Measurements from ENCODE around the gene CACNB1.

Gene CACNB1

GRCh38 chr17:39191750-39192510 is 5.5 kb downstream of the CACNB1 start:
- DNase-seq (ENCODE audit: low read depth), result no peak
- no peak overlapping the region for H3K4me3 ChIP-seq (ENCODE audit: low read depth, low read length)
- no peak for TF ChIP-seq MYC (IDR thresholded peaks at IDR 0.05; ENCODE audit: low read depth, low read length)
- TF ChIP-seq CTCF (IDR thresholded peaks at IDR 0.05; ENCODE audit: low read depth, low read length), result no peak
- TF ChIP-seq, protein P1, sequence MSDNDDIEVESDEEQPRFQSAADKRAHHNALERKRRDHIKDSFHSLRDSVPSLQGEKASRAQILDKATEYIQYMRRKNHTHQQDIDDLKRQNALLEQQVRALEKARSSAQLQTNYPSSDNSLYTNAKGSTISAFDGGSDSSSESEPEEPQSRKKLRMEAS (IDR thresholded peaks at IDR 0.05; ENCODE audit: low read depth, low read length), result no peak
- no peak for TF ChIP-seq POLR2A (IDR thresholded peaks at IDR 0.05; ENCODE audit: extremely low read depth, insufficient read length)

DNA sequence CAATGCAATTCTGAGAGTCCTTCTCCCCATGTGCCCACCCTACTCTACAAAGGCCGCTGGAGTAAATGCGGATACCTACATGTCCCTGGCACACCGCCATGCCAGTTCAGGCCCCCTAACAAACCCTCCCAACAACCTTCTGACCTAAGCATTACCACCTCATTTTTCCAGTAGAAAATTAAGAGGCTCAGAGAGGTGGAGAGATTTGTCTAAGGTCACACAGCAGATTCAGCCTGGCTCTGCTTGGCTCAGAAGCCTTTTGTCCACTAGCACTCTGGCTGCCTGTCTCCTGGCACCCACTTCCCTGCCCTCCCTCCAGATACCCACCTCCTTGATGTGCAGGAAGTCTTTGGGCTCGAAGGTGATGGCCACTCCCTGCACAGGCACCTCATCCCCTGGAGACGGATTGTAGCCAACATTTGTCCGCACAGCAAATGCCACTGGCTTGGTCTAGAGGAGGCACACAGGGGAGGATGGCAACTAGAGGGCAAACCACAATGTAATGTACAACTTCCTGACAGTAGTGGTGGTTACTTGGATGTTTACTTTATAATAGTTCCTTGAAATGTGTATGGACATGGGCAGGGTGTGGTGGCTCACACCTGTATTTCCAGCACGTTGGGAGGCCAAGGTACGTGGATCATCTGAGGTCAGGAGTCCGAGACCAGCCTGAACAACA is 10.2 kb downstream of the CACNB1 start:
- TF ChIP-seq POLR2A (IDR thresholded peaks at IDR 0.05; ENCODE audit: extremely low read depth, insufficient read length) (no peak), CTCF (IDR thresholded peaks at IDR 0.05; ENCODE audit: low read depth, low read length) (no peak), MYC (IDR thresholded peaks at IDR 0.05; ENCODE audit: low read depth, low read length) (no peak)
- TF ChIP-seq, protein P1 (IDR thresholded peaks at IDR 0.05; ENCODE audit: low read depth, low read length), result no peak
- DNase-seq (ENCODE audit: low read depth), result no peak
- no peak overlapping the region for H3K4me3 ChIP-seq (ENCODE audit: low read depth, low read length)

DNA sequence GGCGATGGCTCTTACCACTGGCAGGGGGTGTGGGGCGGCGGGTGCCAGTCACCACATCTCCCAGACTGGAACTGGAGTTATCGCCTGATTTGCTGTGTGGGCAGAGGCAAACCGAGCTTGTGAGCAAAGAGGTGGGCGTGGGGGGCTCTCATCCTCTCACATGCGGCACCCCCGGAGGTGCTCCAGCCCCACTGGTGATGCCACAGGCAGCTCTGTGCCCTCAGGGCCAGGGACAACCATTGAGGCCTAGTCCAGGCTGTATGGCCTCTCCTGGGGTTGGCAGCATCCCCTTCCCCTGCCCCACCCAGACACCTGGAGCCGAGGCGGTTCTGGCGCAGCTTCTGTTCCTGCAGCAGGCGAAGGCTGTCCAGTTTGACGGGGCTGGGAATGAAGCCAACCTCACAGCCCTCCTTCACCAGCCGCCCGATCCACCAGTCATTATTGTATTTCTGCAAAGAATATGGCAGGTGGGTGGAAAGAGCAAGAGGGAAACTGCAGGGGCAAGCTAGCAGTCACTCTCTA is 10.9 kb downstream of the CACNB1 start:
- DNase-seq (ENCODE audit: low read depth), result no peak
- TF ChIP-seq MYC (IDR thresholded peaks at IDR 0.05; ENCODE audit: low read depth, low read length) (no peak), POLR2A (IDR thresholded peaks at IDR 0.05; ENCODE audit: extremely low read depth, insufficient read length) (no peak), CTCF (IDR thresholded peaks at IDR 0.05; ENCODE audit: low read depth, low read length) (no peak)
- TF ChIP-seq, protein P1 (IDR thresholded peaks at IDR 0.05; ENCODE audit: low read depth, low read length), result no peak
- H3K4me3 ChIP-seq (ENCODE audit: low read depth, low read length), result no peak overlapping the region

DNA sequence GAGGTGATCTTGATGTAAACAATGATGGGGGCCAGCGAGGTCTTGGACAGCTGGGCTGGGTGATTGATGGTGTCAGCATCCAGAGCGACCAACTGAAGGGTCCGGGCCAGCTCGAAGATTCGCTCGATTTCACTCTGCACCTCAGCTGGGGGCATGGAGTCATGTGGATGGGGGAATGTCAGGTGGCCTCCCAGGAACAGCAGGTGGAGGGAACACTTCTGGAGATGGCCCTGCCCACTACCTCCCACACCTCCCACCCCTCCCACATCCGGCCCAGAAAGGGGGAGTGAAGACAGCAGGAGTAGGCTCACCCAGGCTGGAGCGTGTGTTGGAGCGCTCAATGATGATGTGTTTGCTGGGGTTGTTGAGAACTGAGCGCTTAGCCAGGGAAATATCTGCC is 13.7 kb downstream of the CACNB1 start:
- H3K4me3 ChIP-seq (ENCODE audit: low read depth, low read length), result no peak overlapping the region
- DNase-seq (ENCODE audit: low read depth), result no peak
- TF ChIP-seq POLR2A (IDR thresholded peaks at IDR 0.05; ENCODE audit: extremely low read depth, insufficient read length), result no peak
- no peak for TF ChIP-seq CTCF (IDR thresholded peaks at IDR 0.05; ENCODE audit: low read depth, low read length)
- no peak for TF ChIP-seq MYC (IDR thresholded peaks at IDR 0.05; ENCODE audit: low read depth, low read length)
- TF ChIP-seq, protein P1 (IDR thresholded peaks at IDR 0.05; ENCODE audit: low read depth, low read length), result no peak

DNA sequence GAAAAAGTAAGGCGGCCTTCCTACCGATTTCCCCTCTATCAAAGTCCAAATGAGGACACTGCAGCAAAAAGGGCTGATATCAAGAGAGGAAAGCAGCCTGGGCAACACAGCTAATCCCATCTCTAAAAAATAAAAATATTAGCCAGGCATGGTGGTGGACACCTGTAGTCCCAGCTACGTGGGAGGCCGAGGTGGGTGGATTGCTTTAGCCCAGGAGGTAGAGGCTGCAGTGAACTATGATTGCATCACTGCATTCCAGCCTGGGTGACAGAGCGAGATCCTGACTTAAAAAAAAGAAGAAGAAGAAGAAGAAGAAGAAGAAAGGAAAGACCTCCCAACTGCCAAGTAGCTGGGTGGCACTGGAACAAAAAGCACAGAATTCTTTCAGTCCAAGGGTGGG is 14.4 kb downstream of the CACNB1 start:
- TF ChIP-seq, protein P1 (IDR thresholded peaks at IDR 0.05; ENCODE audit: low read depth, low read length), result no peak
- TF ChIP-seq POLR2A (IDR thresholded peaks at IDR 0.05; ENCODE audit: extremely low read depth, insufficient read length), result no peak
- TF ChIP-seq CTCF (IDR thresholded peaks at IDR 0.05; ENCODE audit: low read depth, low read length), result no peak
- no peak for TF ChIP-seq MYC (IDR thresholded peaks at IDR 0.05; ENCODE audit: low read depth, low read length)
- no peak for DNase-seq (ENCODE audit: low read depth)
- H3K4me3 ChIP-seq (ENCODE audit: low read depth, low read length), result no peak overlapping the region

Measured in NB4 (cell line).